ENCODE measurements around the gene IFNL1. TPM values are rescaled to one million over a fixed set of nuclear protein-coding genes. Genes with fewer than 3 reads are reported as not detected.
"Not testable (repeated sequence)": the region's sequence is repeated elsewhere in the genome, so short reads cannot be mapped to it uniquely, and the experiment has no call there.

The IFNL1 gene
- total RNA-seq, 1 donor from 2014 or later = not detected

- DNase-seq (ENCODE audit: low spot score) = no peak
Measured at GRCh38 chr19:39270036-39270871, 26.0 kb upstream of the IFNL1 start.

DNA sequence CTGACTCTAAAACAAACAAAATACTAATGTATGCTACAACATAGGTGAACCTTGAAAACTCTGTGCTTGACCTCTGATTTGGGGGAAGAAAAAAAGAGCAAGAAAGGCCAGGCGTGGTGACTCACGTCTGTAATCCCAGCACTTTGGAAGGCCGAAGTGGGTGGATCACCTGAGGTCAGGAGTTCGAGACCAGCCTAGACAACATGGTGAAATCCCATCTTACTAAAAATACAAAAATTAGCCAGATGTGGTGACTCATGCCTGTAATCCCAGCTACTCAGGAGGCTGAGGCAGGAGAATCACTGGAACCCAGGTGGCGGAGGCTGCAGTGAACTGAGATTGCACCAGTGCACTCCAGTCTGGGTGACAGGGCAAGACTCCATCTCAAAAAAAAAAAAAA is 22.3 kb upstream of the IFNL1 start:
- not testable (repeated sequence) for DNase-seq (ENCODE audit: low spot score)

DNA sequence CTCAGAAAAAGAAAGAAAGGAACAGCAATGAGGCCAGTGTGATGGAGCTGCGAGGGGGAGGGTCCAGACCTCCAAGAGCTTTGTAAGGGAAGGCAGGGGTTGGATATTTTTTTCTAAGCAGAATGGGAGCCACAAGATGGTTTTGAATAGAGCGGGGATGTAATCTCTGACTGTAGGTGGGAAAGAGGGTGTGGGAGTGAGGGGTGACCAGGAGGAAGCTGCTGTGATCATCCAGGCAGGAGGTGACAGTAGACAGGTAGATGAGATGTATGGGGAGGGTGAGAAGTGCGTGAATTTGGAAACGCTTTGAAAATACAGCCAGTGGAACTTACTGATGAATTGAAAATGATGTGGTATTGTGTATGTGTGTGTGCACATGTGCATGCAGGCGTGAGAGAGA is 20.6 kb upstream of the IFNL1 start:
- DNase-seq (ENCODE audit: low spot score) = no peak

GRCh38 chr19:39276740-39277139 is 19.5 kb upstream of the IFNL1 start:
- no peak for DNase-seq (ENCODE audit: low spot score)

DNA sequence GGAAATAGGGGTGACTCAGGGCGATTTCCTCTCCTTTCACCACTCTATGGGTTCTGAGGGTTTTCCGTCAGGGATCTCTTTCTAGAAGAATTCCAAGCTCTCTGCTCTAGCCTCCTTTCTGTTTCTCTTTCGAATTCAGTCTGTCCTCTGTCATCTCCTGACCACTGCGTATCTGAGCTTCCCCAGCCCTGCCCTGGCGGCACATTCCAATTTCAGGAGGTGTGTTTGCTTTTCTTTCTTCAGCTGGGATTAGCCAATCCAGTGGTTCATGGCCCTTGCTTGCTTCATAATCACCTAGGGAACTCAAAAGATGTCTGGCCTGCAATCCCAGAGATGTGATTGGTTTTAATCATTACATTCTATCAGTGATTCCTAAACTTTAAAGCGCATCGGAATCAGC is 18.6 kb upstream of the IFNL1 start:
- no peak for DNase-seq (ENCODE audit: low spot score)

GRCh38 chr19:39282021-39282420 is 14.2 kb upstream of the IFNL1 start:
- DNase-seq (ENCODE audit: low spot score) = no peak

GRCh38 chr19:39284032-39284431 is 12.2 kb upstream of the IFNL1 start:
- DNase-seq (ENCODE audit: low spot score) = no peak

- no peak for DNase-seq (ENCODE audit: low spot score)
Measured at GRCh38 chr19:39293394-39293793, 2.8 kb upstream of the IFNL1 start.

DNA sequence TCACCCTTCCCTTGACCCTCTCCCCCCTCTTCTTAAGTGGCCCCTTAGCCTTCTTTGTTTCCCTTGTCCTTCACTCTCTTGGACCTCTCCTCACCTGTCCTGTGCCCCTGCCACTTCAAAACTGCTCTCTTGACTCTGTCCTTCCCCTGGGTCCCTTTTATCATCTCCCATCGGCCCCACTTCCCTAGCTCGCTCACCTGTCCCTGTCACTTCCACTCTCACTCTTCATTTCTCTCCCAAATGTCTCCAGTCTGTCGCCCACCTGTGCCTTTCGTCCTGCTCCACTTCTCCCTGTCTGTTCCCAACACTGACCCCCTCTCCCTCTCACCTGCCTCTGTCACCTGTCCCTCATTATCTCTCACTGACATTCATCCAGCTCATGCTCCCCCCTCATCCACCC is 699 bp downstream of the IFNL1 start:
- DNase-seq (ENCODE audit: low spot score) = no peak

- no peak for DNase-seq (ENCODE audit: low spot score)
Measured at GRCh38 chr19:39297931-39298634, 1.9 kb downstream of the IFNL1 start.

DNA sequence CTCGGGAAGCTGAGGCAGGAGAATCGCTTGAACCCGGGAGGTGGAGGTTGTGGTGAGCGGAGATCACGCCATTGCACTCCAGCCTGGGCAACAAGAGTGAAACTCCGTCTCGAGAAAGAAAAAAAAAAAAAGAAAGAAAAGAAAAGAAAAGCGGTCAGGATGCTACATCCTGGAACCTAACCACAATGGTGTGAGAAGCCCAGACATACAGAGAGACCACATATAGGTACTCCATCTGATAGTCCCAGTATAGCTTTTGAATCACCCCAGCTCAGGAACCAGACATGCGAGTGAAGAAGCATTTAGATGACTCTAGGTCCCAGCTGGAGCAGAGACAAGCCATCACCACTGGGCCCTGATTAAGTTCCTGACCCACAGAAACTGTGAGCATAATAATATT is 3.2 kb downstream of the IFNL1 start:
- DNase-seq (ENCODE audit: low spot score) = no peak

DNA sequence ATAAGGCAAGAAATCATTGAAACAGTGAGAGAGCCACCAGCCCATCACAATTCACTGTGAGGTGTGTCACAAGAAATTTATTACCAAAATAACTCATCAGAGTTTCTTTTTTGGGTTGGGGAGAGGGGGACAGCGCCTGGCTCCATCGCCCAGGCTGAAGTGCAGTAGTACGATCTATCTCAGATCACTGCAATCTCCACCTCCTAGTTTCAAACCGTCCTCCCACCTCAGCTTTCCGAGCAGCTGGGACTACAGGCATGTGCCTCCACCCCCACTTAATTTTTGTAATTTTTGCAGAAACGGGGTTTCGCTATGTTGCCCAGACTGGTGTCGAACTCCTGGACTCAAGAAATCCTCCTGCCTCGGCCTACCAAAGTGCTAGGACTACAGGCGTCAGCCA is 3.6 kb downstream of the IFNL1 start:
- no peak for DNase-seq (ENCODE audit: low spot score)

DNA sequence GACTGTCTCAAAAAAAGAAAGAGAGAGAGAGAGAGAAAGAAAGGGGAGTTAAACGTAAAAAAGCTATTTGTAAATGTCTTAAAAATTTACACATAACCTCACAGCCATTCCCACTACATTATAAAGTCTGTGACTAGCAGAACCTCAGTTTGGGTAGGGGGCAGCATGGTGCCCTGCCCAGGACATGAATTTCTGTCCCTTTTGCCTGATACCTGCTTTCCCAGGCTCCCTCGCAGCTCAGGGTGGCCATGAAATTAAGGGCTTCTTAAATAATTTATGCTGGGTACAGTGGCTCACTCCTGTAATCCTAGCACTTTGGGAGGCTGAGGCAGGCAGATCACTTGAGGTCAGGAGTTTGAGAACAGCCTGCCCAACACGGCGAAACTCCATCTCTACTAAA is 4.8 kb downstream of the IFNL1 start:
- DNase-seq (ENCODE audit: low spot score) = no peak

DNA sequence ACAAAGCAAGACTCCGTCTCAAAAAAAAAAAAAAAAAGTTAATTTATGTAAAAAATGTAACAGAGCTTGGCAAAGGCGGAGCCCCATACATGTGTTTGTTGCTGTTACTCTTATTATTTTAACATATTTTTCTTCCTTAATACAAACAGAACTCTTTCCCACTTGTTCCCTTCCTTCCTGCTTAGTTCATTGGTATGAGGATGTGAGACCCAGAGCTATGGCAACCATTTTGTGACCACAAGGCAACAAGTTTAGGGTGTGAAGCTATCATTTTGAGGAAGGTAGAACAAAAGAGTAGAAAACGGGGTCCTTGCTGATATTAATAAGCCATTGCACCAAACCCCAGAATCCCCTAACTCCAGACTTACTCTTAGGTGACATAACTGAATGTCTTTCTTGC is 5.4 kb downstream of the IFNL1 start:
- no peak for DNase-seq (ENCODE audit: low spot score)

GRCh38 chr19:39303373-39304184 is 7.4 kb downstream of the IFNL1 start:
- no peak for DNase-seq (ENCODE audit: low spot score)

- DNase-seq (ENCODE audit: low spot score) = no peak
Measured at GRCh38 chr19:39304185-39304513, 7.9 kb downstream of the IFNL1 start.

GRCh38 chr19:39304701-39305571 is 8.7 kb downstream of the IFNL1 start:
- DNase-seq (ENCODE audit: low spot score) = no peak

- DNase-seq (ENCODE audit: low spot score) = no peak
Measured at GRCh38 chr19:39306075-39306474, 9.9 kb downstream of the IFNL1 start.

DNA sequence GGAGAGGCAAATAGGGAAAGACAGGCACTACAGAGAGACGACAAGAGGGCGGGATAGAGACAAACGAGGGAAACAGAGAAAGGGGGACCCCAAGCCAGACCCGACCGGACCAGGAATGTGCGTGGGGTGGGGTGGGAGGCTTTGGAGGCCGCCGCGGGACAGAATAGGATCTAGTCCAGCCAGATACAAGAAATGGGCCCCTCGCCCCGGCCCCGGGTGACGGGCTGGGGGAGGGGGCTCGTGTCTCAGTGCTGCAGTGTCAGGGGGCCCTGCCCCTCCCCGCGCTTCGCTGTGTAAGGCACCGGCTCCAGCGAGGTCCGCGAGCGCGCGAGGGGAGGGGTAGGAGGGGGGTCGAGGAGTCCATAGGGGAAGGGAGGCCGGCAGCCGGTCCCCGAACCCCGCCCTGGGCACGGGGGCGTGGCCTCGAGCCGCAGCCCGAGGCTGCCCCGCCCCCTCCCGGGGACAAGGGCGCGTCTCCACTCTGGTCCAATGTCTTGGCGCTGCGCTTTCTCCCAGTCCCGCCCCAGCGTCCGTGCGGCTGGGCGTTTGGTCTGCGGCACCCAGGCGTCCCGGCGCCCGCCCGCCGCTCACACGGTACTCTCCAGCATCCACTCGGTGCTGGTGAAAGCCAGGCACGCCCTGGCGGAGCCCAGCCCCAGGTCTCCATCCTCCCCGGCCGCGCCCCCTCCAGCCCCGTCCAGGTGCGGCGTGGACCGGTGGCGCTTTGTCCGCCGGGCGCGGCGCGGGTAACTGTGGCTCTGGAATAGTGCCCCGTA is 11.0 kb downstream of the IFNL1 start:
- DNase-seq (ENCODE audit: low spot score) = no peak

DNA sequence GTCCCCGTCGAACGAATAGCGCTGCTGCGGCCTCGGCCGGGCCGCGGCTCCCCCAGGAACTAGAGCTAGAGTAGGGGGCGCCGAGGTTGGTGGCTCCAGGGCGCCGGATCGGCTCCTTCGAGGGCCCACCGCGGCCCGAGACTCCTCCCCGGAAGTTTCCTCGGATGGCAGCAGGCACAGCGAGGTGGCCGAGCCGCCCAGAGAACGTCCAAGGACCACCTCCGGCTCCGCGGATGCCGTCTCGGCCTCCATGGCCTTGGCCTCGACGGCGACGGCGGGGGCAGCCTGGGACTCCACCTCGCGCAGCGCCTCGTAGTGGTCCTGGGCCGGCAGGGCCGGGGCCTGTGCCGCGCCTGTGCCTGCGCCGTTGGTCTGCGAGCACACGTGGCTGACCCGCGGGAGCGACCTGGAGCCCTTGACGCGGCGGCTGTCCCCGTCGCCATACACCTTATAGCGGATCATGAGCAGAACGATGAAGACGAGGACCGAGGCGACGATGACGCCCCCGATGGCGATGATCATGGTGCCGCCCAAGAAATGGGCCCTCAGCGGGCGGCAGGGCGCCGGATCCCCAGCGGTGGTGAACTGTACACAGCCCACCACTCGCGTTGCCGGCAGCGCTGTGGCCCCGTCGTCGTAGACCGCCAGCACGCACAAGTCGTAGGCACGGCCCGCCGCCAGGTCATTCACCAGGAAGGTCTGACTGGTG is 11.8 kb downstream of the IFNL1 start:
- no peak for DNase-seq (ENCODE audit: low spot score)
